PFSK-1 (cell line): ENCODE data around the gene TP53BP1.

ENCODE experiments used
- FOXP2 ChIP-seq: optimal IDR thresholded peaks from 2 replicates; pipeline ENCODE3; 2011; ENCODE audit warnings: borderline replicate concordance, control low read depth, inconsistent platforms; ENCODE audit not compliant: insufficient read depth; ENCODE audit errors: extremely low read length, extremely low read depth
- POLR2AphosphoS5 ChIP-seq: IDR thresholded peaks from 2 replicates; pipeline ENCODE4 v1.6.1; 2012; ENCODE audit warnings: low read depth, mild to moderate bottlenecking, control low read depth, low read length, moderate library complexity
- SIN3A ChIP-seq: IDR thresholded peaks from 2 replicates; pipeline ENCODE4 v1.6.1; 2012; ENCODE audit warnings: mild to moderate bottlenecking, low read length, moderate library complexity, borderline replicate concordance; ENCODE audit not compliant: insufficient read depth
- TAF1 ChIP-seq: IDR thresholded peaks from 2 replicates; pipeline ENCODE4 v1.6.1; 2012; ENCODE audit warnings: low read length, control low read depth, borderline replicate concordance; ENCODE audit not compliant: insufficient read depth
- TF ChIP-seq, protein P1 (sequence below), 2 experiments: IDR thresholded peaks; 2 replicates each; pipeline versions ENCODE4 v1.6.1 to v1.8.0; 2011 to 2012; ENCODE audit warnings: low read depth in 2 of 2, low read length in 2 of 2, control low read depth in 1 of 2, inconsistent platforms in 1 of 2, mild to moderate bottlenecking in 1 of 2, moderate library complexity in 1 of 2; ENCODE audit not compliant: insufficient read depth in 1 of 2

The TP53BP1 gene

DNA sequence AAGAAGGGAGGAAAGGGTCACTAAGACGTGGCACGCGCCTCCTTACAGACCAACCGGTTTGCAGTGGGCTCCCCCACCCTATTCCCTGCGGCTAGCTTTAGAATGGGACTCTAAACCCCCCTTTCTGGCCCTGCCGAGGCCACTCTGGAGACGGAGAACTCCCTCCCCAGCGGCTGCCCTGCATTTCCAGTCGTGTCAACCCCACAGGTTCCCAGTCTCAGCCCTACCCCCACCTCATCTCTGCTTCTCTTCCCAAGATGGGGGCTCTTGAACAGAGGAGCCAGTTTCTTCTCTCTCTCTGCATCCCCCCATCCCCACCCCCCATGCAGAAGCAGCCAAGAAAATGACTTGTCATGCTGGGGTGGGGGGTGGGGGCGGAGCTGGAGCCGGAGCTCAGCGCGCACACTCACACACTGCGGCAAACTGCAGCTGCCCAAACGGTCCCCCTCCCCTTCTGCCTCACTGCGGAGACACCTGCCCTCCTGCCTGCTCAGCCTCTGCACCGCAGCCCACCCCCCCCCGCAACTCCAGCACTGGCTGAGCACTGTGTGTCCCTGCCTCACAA is 25.3 kb upstream of the TP53BP1 start:
- TF ChIP-seq SIN3A: no peak
- TF ChIP-seq POLR2AphosphoS5: no peak
- TF ChIP-seq FOXP2: no peak
- TF ChIP-seq, protein P1, sequence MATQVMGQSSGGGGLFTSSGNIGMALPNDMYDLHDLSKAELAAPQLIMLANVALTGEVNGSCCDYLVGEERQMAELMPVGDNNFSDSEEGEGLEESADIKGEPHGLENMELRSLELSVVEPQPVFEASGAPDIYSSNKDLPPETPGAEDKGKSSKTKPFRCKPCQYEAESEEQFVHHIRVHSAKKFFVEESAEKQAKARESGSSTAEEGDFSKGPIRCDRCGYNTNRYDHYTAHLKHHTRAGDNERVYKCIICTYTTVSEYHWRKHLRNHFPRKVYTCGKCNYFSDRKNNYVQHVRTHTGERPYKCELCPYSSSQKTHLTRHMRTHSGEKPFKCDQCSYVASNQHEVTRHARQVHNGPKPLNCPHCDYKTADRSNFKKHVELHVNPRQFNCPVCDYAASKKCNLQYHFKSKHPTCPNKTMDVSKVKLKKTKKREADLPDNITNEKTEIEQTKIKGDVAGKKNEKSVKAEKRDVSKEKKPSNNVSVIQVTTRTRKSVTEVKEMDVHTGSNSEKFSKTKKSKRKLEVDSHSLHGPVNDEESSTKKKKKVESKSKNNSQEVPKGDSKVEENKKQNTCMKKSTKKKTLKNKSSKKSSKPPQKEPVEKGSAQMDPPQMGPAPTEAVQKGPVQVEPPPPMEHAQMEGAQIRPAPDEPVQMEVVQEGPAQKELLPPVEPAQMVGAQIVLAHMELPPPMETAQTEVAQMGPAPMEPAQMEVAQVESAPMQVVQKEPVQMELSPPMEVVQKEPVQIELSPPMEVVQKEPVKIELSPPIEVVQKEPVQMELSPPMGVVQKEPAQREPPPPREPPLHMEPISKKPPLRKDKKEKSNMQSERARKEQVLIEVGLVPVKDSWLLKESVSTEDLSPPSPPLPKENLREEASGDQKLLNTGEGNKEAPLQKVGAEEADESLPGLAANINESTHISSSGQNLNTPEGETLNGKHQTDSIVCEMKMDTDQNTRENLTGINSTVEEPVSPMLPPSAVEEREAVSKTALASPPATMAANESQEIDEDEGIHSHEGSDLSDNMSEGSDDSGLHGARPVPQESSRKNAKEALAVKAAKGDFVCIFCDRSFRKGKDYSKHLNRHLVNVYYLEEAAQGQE (IDR thresholded peaks at IDR 0.05; ENCODE audit: insufficient read depth in 1 of 2, low read depth in 2 of 2, low read length in 2 of 2): no peak
- TF ChIP-seq TAF1: no peak

DNA sequence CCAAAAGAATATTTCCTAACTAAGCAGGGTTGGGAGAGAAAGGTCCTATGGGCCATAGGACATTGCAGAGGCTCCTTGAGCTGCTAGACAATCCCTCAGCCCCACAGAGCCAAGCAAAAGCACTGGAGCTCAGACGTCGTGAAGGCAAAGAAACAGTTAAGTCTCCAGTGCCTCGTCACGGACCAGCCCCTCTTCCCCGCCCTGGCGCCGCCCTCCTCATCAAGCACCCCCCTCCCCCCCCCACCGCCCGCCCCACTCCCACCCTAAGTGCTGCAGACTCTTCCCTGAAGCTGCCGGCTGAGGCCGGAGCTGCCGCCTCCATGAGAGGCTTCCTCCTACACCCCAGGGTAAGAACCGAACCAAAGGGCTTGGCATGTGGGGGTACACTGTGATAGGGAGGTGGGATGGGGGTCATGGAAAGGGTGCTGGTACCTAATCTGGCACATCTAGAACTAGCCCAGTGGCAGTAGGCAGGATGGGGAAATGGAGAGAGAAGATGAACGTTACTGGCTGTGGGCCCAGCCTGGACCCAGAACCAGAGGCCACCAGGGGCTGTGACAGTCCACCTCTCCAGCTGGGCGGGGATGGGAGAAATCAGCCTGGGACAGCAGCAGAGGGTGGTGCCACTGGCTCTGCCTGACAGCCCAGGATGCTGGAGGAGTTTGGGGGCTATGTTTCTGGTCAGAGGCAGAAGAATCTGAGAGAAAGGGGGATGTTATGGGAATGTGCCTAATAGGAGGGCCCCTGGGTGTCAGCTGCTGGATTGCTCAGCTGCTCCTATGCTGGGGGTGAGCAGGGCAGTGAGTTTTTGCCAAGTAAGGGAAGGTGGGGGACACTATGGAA is 24.6 kb upstream of the TP53BP1 start, which contains the start of gene MAP1A:
MAP1A (plus strand) TSS at position 255 of the 843 bp plus-strand sequence. CDS start 3,866 bp downstream, outside the sequence.
- no peak for TF ChIP-seq FOXP2
- no peak for TF ChIP-seq POLR2AphosphoS5
- TF ChIP-seq TAF1: no peak
- TF ChIP-seq, protein P1 (IDR thresholded peaks at IDR 0.05; ENCODE audit: insufficient read depth in 1 of 2, low read depth in 2 of 2, low read length in 2 of 2): no peak
- no peak for TF ChIP-seq SIN3A

DNA sequence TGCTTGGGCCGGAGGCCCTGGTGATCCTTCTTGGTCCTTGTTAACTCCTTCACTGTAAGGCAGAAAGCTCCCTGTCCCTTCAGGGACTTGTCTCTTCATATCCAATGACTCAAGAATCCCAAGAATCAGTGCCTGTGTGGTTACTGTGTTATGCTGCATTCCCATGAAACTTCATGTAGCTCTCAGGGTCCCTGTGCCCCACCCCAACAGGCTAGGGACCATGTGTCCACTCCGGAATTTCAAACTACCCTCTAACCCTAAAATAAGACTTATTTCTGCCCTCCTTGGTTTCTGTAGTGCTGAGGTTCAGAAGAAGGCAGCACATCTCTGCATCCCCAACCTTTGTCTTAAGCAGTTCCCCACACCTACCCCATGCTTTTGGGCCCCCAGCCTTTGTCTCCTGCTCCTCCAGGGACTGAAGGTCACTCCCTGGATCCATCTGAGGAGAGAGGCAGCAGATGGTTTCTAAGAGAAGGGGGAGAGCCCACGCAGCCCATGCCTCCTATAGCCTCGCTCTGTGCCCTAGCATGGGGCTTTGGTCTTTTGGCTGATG is 23.9 kb upstream of the TP53BP1 start:
- TF ChIP-seq FOXP2 (no peak), POLR2AphosphoS5 (no peak), TAF1 (no peak), SIN3A (no peak)
- TF ChIP-seq, protein P1 (IDR thresholded peaks at IDR 0.05; ENCODE audit: insufficient read depth in 1 of 2, low read depth in 2 of 2, low read length in 2 of 2): no peak

GRCh38 chr15:43516185-43516584 is 23.2 kb upstream of the TP53BP1 start:
- TF ChIP-seq SIN3A (no peak), POLR2AphosphoS5 (no peak), FOXP2 (no peak), TAF1 (no peak)
- TF ChIP-seq, protein P1 (IDR thresholded peaks at IDR 0.05; ENCODE audit: insufficient read depth in 1 of 2, low read depth in 2 of 2, low read length in 2 of 2): no peak
